H9 (cell line): ENCODE measurements around the gene MAP7. TPM values are rescaled to one million over a fixed set of nuclear protein-coding genes. Genes with fewer than 3 reads are reported as not detected.

Source experiments
- DNase-seq: peaks from one replicate; pipeline ENCODE4 v3.0.0-alpha.2; 2017
- H2AFZ ChIP-seq: one replicate; pipeline ENCODE4 v1.6.1; 2013; ENCODE audit warnings: mild to moderate bottlenecking, low read length, control low read depth, moderate library complexity
- H2AK5ac ChIP-seq: 2 replicates; pipeline ENCODE4 v1.6.1; 2013; ENCODE audit warnings: low read length, control low read depth, mixed read lengths; ENCODE audit not compliant: insufficient read length
- H2BK120ac ChIP-seq: one replicate; pipeline ENCODE4 v1.6.1; 2013; ENCODE audit warnings: low read depth, mild to moderate bottlenecking, low read length, control low read depth, inconsistent platforms; ENCODE audit not compliant: poor library complexity, severe bottlenecking
- H2BK12ac ChIP-seq: 2 replicates; pipeline ENCODE4 v1.6.1; 2013; ENCODE audit warnings: low read length, control low read depth, mixed read lengths, low read depth; ENCODE audit not compliant: insufficient read length
- H2BK15ac ChIP-seq: 2 replicates; pipeline ENCODE4 v1.6.1; 2013; ENCODE audit warnings: low read depth, low read length, control low read depth
- H2BK20ac ChIP-seq: one replicate; pipeline ENCODE4 v1.6.1; 2013; ENCODE audit warnings: low read depth, mild to moderate bottlenecking, low read length, control low read depth, inconsistent platforms; ENCODE audit not compliant: poor library complexity, severe bottlenecking
- H2BK5ac ChIP-seq: 2 replicates; pipeline ENCODE4 v1.6.1; 2013; ENCODE audit warnings: low read length, control low read depth, mixed read lengths; ENCODE audit not compliant: insufficient read length
- H3K14ac ChIP-seq: 2 replicates; pipeline ENCODE4 v1.6.1; 2013; ENCODE audit warnings: low read length, control low read depth; ENCODE audit not compliant: insufficient read depth
- H3K18ac ChIP-seq: 2 replicates; pipeline ENCODE4 v1.6.1; 2013; ENCODE audit warnings: low read depth, mild to moderate bottlenecking, mixed read lengths, low read length, control low read depth; ENCODE audit not compliant: insufficient read length
- H3K23ac ChIP-seq: 2 replicates; pipeline ENCODE4 v1.6.1; 2013; ENCODE audit warnings: low read length, control low read depth, mixed read lengths, low read depth; ENCODE audit not compliant: insufficient read length
- H3K23me2 ChIP-seq: 2 replicates; pipeline ENCODE4 v1.6.1; 2013; ENCODE audit warnings: low read depth, mild to moderate bottlenecking, mixed read lengths, low read length, control low read depth; ENCODE audit not compliant: insufficient read length, poor library complexity, severe bottlenecking
- H3K27ac ChIP-seq: 2 replicates; pipeline ENCODE4 v1.5.1; 2013; ENCODE audit warnings: low read length, control low read depth, mixed read lengths, low read depth; ENCODE audit not compliant: insufficient read length
- H3K27me3 ChIP-seq: 2 replicates; pipeline ENCODE4 v1.6.1; 2013; ENCODE audit warnings: low read length, control low read depth, inconsistent platforms; ENCODE audit not compliant: insufficient read depth
- H3K4ac ChIP-seq: 2 replicates; pipeline ENCODE4 v1.6.1; 2013; ENCODE audit warnings: low read depth, mild to moderate bottlenecking, control low read depth, inconsistent platforms, low read length, moderate library complexity
- H3K4me1 ChIP-seq: 2 replicates; pipeline ENCODE4 v1.6.1; 2013; ENCODE audit warnings: low read length, control low read depth, inconsistent platforms; ENCODE audit not compliant: insufficient read depth
- H3K4me2 ChIP-seq: 2 replicates; pipeline ENCODE4 v1.6.1; 2013; ENCODE audit warnings: low read length, control low read depth, mixed read lengths; ENCODE audit not compliant: insufficient read length, insufficient read depth
- H3K56ac ChIP-seq: 2 replicates; pipeline ENCODE4 v1.6.1; 2013; ENCODE audit warnings: low read depth, mild to moderate bottlenecking, mixed read lengths, low read length, control low read depth; ENCODE audit not compliant: insufficient read length
- H3K79me1 ChIP-seq: 2 replicates; pipeline ENCODE4 v1.6.1; 2013; ENCODE audit warnings: low read depth, mild to moderate bottlenecking, moderate library complexity, low read length, control low read depth, inconsistent platforms; ENCODE audit not compliant: insufficient read depth, poor library complexity, severe bottlenecking
- H3K79me2 ChIP-seq: 2 replicates; pipeline ENCODE4 v1.6.1; 2013; ENCODE audit warnings: low read length, control low read depth, inconsistent platforms; ENCODE audit not compliant: insufficient read depth
- H3K9ac ChIP-seq: 2 replicates; pipeline ENCODE4 v1.6.1; 2013; ENCODE audit warnings: low read length, control low read depth, mixed read lengths; ENCODE audit not compliant: insufficient read length; ENCODE audit errors: extremely low read depth
- H3K9me3 ChIP-seq: one replicate; pipeline ENCODE4 v1.6.1; 2013; ENCODE audit warnings: low read depth, low read length, inconsistent platforms; ENCODE audit not compliant: control insufficient read depth
- H3T11ph ChIP-seq: one replicate; pipeline ENCODE4 v1.6.1; 2013; ENCODE audit warnings: mild to moderate bottlenecking, low read length, control low read depth, inconsistent platforms
- H4K20me1 ChIP-seq: one replicate; pipeline ENCODE4 v1.6.1; 2013; ENCODE audit not compliant: control insufficient read depth, insufficient read length, insufficient read depth
- H4K5ac ChIP-seq: 2 replicates; pipeline ENCODE4 v1.6.1; 2013; ENCODE audit warnings: low read depth, mild to moderate bottlenecking, mixed read lengths, low read length, control low read depth; ENCODE audit not compliant: insufficient read length
- H4K8ac ChIP-seq: replicated peaks from 2 replicates; pipeline ENCODE4 v1.6.1; 2013; ENCODE audit warnings: low read length, control low read depth, mixed read lengths, low read depth; ENCODE audit not compliant: insufficient read length
- H4K91ac ChIP-seq: 2 replicates; pipeline ENCODE4 v1.6.1; 2013; ENCODE audit warnings: low read depth, mild to moderate bottlenecking, moderate library complexity, mixed read lengths, low read length, control low read depth; ENCODE audit not compliant: insufficient read length
- H3K27ac Mint-ChIP-seq, 3 experiments: 2 replicates in 2 of 3; 3 replicates in 1 of 3; pipeline ENCODE4 v1.8.0; 2020 to 2021; ENCODE audit warnings: mixed read lengths in 3 of 3, mild to moderate bottlenecking in 1 of 3, moderate library complexity in 1 of 3
- H3K27me3 Mint-ChIP-seq: 2 replicates; pipeline ENCODE4 v1.8.0; 2021; ENCODE audit warnings: low read depth, mild to moderate bottlenecking, moderate library complexity, mixed read lengths
- H3K36me3 Mint-ChIP-seq, 3 experiments: 2 replicates in 2 of 3; 3 replicates in 1 of 3; pipeline ENCODE4 v1.8.0; 2020 to 2021; ENCODE audit warnings: low read depth in 3 of 3, mixed read lengths in 3 of 3; ENCODE audit not compliant: insufficient read depth in 1 of 3
- H3K4me1 Mint-ChIP-seq, 2 experiments: 2 replicates each; pipeline ENCODE4 v1.8.0; 2020; ENCODE audit warnings: mixed read lengths in 2 of 2
- H3K4me3 Mint-ChIP-seq, 2 experiments: 2 replicates in 1 of 2; 3 replicates in 1 of 2; pipeline ENCODE4 v1.8.0; 2020 to 2021; ENCODE audit warnings: mild to moderate bottlenecking in 2 of 2, mixed read lengths in 2 of 2, moderate library complexity in 1 of 2
- H3K9me3 Mint-ChIP-seq, 2 experiments: 2 replicates in 1 of 2; 3 replicates in 1 of 2; pipeline ENCODE4 v1.8.0; 2020; ENCODE audit warnings: mild to moderate bottlenecking in 2 of 2, mixed read lengths in 2 of 2, moderate library complexity in 1 of 2
- CTCF ChIP-seq: fragments of 200-600 bp; sonication (generic); conservative IDR thresholded peaks from 3 replicates; pipeline ENCODE4 v1.8.0; 2021; ENCODE audit warnings: antibody characterized with exemption, mild to moderate bottlenecking
- total RNA-seq: library from RNA; stranded (reverse); gene quantifications from 2 replicates; pipeline ENCODE4 v1.2.1, GENCODE V29; 2021

The MAP7 gene
- total RNA-seq, 1 experiment from 2014 or later, result 51.1 TPM

- Histone ChIP-seq H2AK5ac (no peak overlapping the region), H3K9me3 (no peaks in the 10 kb centered on the region), H2BK15ac (no peak overlapping the region), H3K56ac (no peak overlapping the region), H3T11ph (no peak overlapping the region), H3K4ac (no peak overlapping the region), H4K20me1 (no peaks in the 10 kb centered on the region), H2BK5ac (no peak overlapping the region), H3K79me2 (no peaks in the 10 kb centered on the region), H3K27ac (no peak overlapping the region), H3K18ac (no peak overlapping the region), H2AFZ (no peak overlapping the region), H2BK20ac (no peak overlapping the region), H2BK120ac (no peak overlapping the region), H4K5ac (no peak overlapping the region), H3K23ac (no peak overlapping the region), H3K14ac (no peak overlapping the region), H2BK12ac (no peak overlapping the region), H3K4me1 (no peaks in the 10 kb centered on the region), H3K27me3 (no peaks in the 10 kb centered on the region), H3K4me2 (no peak overlapping the region), H3K9ac (no peak overlapping the region), H4K8ac (no peak overlapping the region), H3K23me2 (no peaks in the 10 kb centered on the region), H4K91ac (no peak overlapping the region), H3K79me1 (no peaks in the 10 kb centered on the region)
- Mint-ChIP-seq H3K27me3 (no peaks in the 10 kb centered on the region), H3K9me3 (no peaks in the 10 kb centered on the region), H3K4me3 (no peak overlapping the region), H3K36me3 (no peaks in the 10 kb centered on the region), H3K4me1 (peaks cover 4 to 5% of the 10 kb centered on the region in 2 experiments; a peak in 3 of 4 replicates), H3K27ac (no peak overlapping the region)
- DNase-seq, result no peak
- no peak for TF ChIP-seq CTCF
Observed at GRCh38 chr6:136319732-136320131, 230.5 kb downstream of the MAP7 start.
